Measurements from ENCODE around the gene TMEM244. TPM values are rescaled to one million over a fixed set of nuclear protein-coding genes. Genes with fewer than 3 reads are reported as not detected.

TMEM244 gene
- total and polyA plus RNA-seq, 9 of the 15 experiments (the other 6 are each of a cell fraction or from before 2014, with no cell fraction given), result not detected

GRCh38 chr6:129902681-129903080 lies 41.6 kb upstream of the TMEM244 start:
- Histone ChIP-seq H3K9me1 (ENCODE audit: control insufficient read depth, insufficient read depth, low read length) (no peaks in the 10 kb centered on the region), H3K9ac (ENCODE audit: insufficient read depth in 1 of 2, low read depth in 2 of 2, low read length in 2 of 2) (no peak overlapping the region), H2AFZ (ENCODE audit: low read depth, low read length) (no peak overlapping the region), H3K79me2 (ENCODE audit: control insufficient read depth, insufficient read depth, low read length) (no peaks in the 10 kb centered on the region), H3K36me3 (ENCODE audit: control insufficient read depth, insufficient read depth, low read length) (no peaks in the 10 kb centered on the region), H4K20me1 (replicated peaks; ENCODE audit: control insufficient read depth, insufficient read depth, low read length) (no peaks in the 10 kb centered on the region), H3K4me3 (no peak overlapping the region), H3K4me2 (ENCODE audit: insufficient read depth, low read length) (no peak overlapping the region), H3K4me1 (replicated peaks in 1 of 2; ENCODE audit: control insufficient read depth in 2 of 2, insufficient read depth in 2 of 2, low read length in 2 of 2) (no peaks in the 10 kb centered on the region; a peak in 1 of 5 replicates), H3K9me3 (replicated peaks; ENCODE audit: control insufficient read depth, insufficient read depth, low read depth, low read length) (no peaks in the 10 kb centered on the region), H3K27ac (ENCODE audit: extremely low read depth, low read depth, low read length) (no peak overlapping the region), H3K27me3 (ENCODE audit: control insufficient read depth in 2 of 2, insufficient read depth in 2 of 2, low read length in 2 of 2) (no peaks in the 10 kb centered on the region; a peak in 1 of 5 replicates)
- TF ChIP-seq KAT8 (IDR thresholded peaks at IDR 0.05; ENCODE audit: low read depth), result no peak
- TF ChIP-seq ZNF140 (CRISPR knock-in tag; IDR thresholded peaks at IDR 0.05), result no peak
- no peak for TF ChIP-seq ZNF431 (CRISPR knock-in tag; IDR thresholded peaks at IDR 0.05)
- TF ChIP-seq CBX2 (IDR thresholded peaks at IDR 0.05; ENCODE audit: insufficient read depth, low read length, poor library complexity, severe bottlenecking), result no peak
- TF ChIP-seq DEAF1 (CRISPR knock-in tag; IDR thresholded peaks at IDR 0.05), result no peak
- TF ChIP-seq THRAP3 (IDR thresholded peaks at IDR 0.05; ENCODE audit: borderline replicate concordance), result no peak
- no peak for TF ChIP-seq WHSC1 (IDR thresholded peaks at IDR 0.05; ENCODE audit: low read length)
- no peak for TF ChIP-seq RHOXF2B (CRISPR knock-in tag; conservative IDR thresholded peaks at IDR 0.05)
- TF ChIP-seq ATF3 (IDR thresholded peaks at IDR 0.05), result no peak
- TF ChIP-seq ATF3 (CRISPR knock-in tag; conservative IDR thresholded peaks at IDR 0.05), result no peak
- TF ChIP-seq LARP7 (IDR thresholded peaks at IDR 0.05), result no peak
- TF ChIP-seq CBFB (CRISPR knock-in tag; IDR thresholded peaks at IDR 0.05), result no peak
- in situ Hi-C loops (cut with MboI), result no loop called here
- intact Hi-C loops (cut with micrococcal nuclease), result no loop called here
- 7% methylated on average over 1 of the region's 1 CpG for WGBS (ENCODE audit: insufficient coverage, low coverage, missing lambda C conversion rate)
- ATAC-seq (no peak), FAIRE-seq (no peak), DNase-seq (ENCODE audit: extremely low read depth in 1 of 4, low spot score in 3 of 4) (no peak)
- no TSS peak for BruUV-seq (replicated peaks)
- CTCF ChIA-PET (ENCODE audit: low intra/inter-chr PET ratio), result no interaction called here
- POLR2A ChIA-PET, result interaction anchor here (0.6 kb wide), 1 partner anchor 12 kb away, joined by 3 read pairs; no protein-coding TSS in a partner anchor

All from K562 (cell line).